H1 (cell line): Measurements from ENCODE around the gene CMIP. TPM values are rescaled to one million over a fixed set of nuclear protein-coding genes. Genes with fewer than 3 reads are reported as not detected.

ENCODE experiments used
- CTCF ChIA-PET: fragments of 300-600 bp; sonication (Branson Sonifier 250); formaldehyde crosslinking; loops from one replicate; lab custom pipeline; 2021; ENCODE audit not compliant: partially characterized antibody; lab: Charles Lee
- POLR2A ChIA-PET: fragments of 300-600 bp; sonication (Branson Sonifier 250); formaldehyde crosslinking; loops from one replicate; lab custom pipeline; 2021; ENCODE audit warnings: inconsistent platforms; ENCODE audit not compliant: partially characterized antibody; lab: Charles Lee
- DNase-seq, 2 experiments: peaks; one replicate each; pipeline versions ENCODE4 v3.0.0 to v3.0.0-alpha.2; 2010 to 2022; ENCODE audit warnings: low spot score in 2 of 2, low read depth in 1 of 2, mixed read lengths in 1 of 2
- FAIRE-seq: peaks from 2 replicates; lab custom pipeline; 2011; peaks lifted over from hg19 to GRCh38; lab: Jason Lieb, UNC
- H2AFZ ChIP-seq: 2 replicates; pipeline ENCODE4 v1.8.1; 2012; ENCODE audit warnings: low read length, inconsistent platforms
- H2AK5ac ChIP-seq: 2 replicates; pipeline ENCODE4 v1.6.1; 2013; ENCODE audit warnings: low read depth, low read length
- H2BK120ac ChIP-seq: replicated peaks from 2 replicates; pipeline ENCODE3; 2013; ENCODE audit warnings: low read depth, low read length, inconsistent platforms
- H2BK12ac ChIP-seq: 2 replicates; pipeline ENCODE4 v1.6.1; 2013; ENCODE audit warnings: low read depth, low read length
- H2BK15ac ChIP-seq: 2 replicates; pipeline ENCODE4 v1.6.1; 2013; ENCODE audit warnings: low read length
- H2BK20ac ChIP-seq: 2 replicates; pipeline ENCODE4 v1.6.1; 2013; ENCODE audit warnings: low read length
- H2BK5ac ChIP-seq: 2 replicates; pipeline ENCODE4 v1.6.1; 2013; ENCODE audit warnings: low read depth, low read length
- H3K14ac ChIP-seq: 2 replicates; pipeline ENCODE4 v1.6.1; 2013; ENCODE audit warnings: inconsistent platforms; ENCODE audit not compliant: insufficient read length
- H3K18ac ChIP-seq: 2 replicates; pipeline ENCODE4 v1.6.1; 2013; ENCODE audit warnings: low read length; ENCODE audit errors: extremely low read depth
- H3K23ac ChIP-seq: 2 replicates; pipeline ENCODE4 v1.6.1; 2013; ENCODE audit warnings: inconsistent platforms; ENCODE audit not compliant: insufficient read length
- H3K23me2 ChIP-seq: 2 replicates; pipeline ENCODE4 v1.6.1; 2013; ENCODE audit warnings: low read depth, low read length
- H3K27ac ChIP-seq: 2 replicates; pipeline ENCODE4 v1.6.1; 2011; ENCODE audit warnings: low read depth, low read length, inconsistent platforms
- H3K27me3 ChIP-seq, 4 experiments: replicated peaks in 1 of 4; 1 replicate in 1 of 4; 2 replicates in 3 of 4; pipeline versions ENCODE4 v1.6.1 to v1.8.1; 2011 to 2013; ENCODE audit warnings: low read length in 3 of 4, mild to moderate bottlenecking in 3 of 4, inconsistent platforms in 2 of 4, mixed read lengths in 2 of 4, moderate library complexity in 1 of 4; ENCODE audit not compliant: control insufficient read depth in 3 of 4, insufficient read depth in 3 of 4; ENCODE audit errors: extremely low read depth in 1 of 4
- H3K36me3 ChIP-seq, 4 experiments: 2 replicates each; pipeline versions ENCODE4 v1.6.1 to v1.8.1; 2011 to 2013; ENCODE audit warnings: mild to moderate bottlenecking in 4 of 4, low read length in 3 of 4, moderate library complexity in 2 of 4, control low read depth in 1 of 4, inconsistent platforms in 1 of 4; ENCODE audit not compliant: insufficient read depth in 4 of 4, control insufficient read depth in 2 of 4
- H3K4ac ChIP-seq: replicated peaks from 2 replicates; pipeline ENCODE3; 2013; ENCODE audit warnings: low read length, low read depth, mixed read lengths, inconsistent platforms; ENCODE audit not compliant: insufficient read length
- H3K4me1 ChIP-seq, 4 experiments: replicated peaks in 1 of 4; 1 replicate in 1 of 4; 2 replicates in 3 of 4; pipeline versions ENCODE4 v1.6.1 to v1.8.1; 2011 to 2013; ENCODE audit warnings: low read length in 3 of 4, inconsistent platforms in 2 of 4, mixed read lengths in 1 of 4; ENCODE audit not compliant: insufficient read depth in 4 of 4, control insufficient read depth in 3 of 4
- H3K4me2 ChIP-seq, 2 experiments: 2 replicates each; pipeline versions ENCODE4 v1.6.1 to v1.8.1; 2011 to 2013; ENCODE audit warnings: low read depth in 2 of 2, low read length in 2 of 2, control low read depth in 1 of 2, inconsistent platforms in 1 of 2, mild to moderate bottlenecking in 1 of 2; ENCODE audit not compliant: insufficient read depth in 1 of 2
- H3K4me3 ChIP-seq, 4 experiments: fragments of 200-600, 300-600 bp in 1 of 4; sonication (generic), shearing (Covaris generic), sonication (Bioruptor Twin) in 1 of 4; 2 replicates each; pipeline versions ENCODE4 v1.5.1 to v1.8.1; 2011 to 2016; ENCODE audit warnings: low read length in 4 of 4, low read depth in 3 of 4, control low read depth in 2 of 4, inconsistent platforms in 2 of 4, mild to moderate bottlenecking in 2 of 4, mixed read lengths in 1 of 4, moderate library complexity in 1 of 4; ENCODE audit not compliant: insufficient read depth in 2 of 4; ENCODE audit errors: extremely low read depth in 1 of 4
- H3K56ac ChIP-seq: replicated peaks from 2 replicates; pipeline ENCODE3; 2013; ENCODE audit warnings: low read depth, mild to moderate bottlenecking, mixed read lengths, low read length, inconsistent platforms; ENCODE audit not compliant: insufficient read length
- H3K79me1 ChIP-seq: 2 replicates; pipeline ENCODE4 v1.6.1; 2013; ENCODE audit warnings: low read depth, low read length, control low read depth
- H3K79me2 ChIP-seq, 2 experiments: 2 replicates each; pipeline versions ENCODE4 v1.6.1 to v1.8.1; 2012 to 2013; ENCODE audit warnings: low read length in 2 of 2, mild to moderate bottlenecking in 2 of 2, inconsistent platforms in 1 of 2; ENCODE audit not compliant: insufficient read depth in 2 of 2, control insufficient read depth in 1 of 2
- H3K9ac ChIP-seq, 4 experiments: replicated peaks in 1 of 4; 1 replicate in 1 of 4; 2 replicates in 3 of 4; pipeline versions ENCODE4 v1.6.1 to v1.8.1; 2011 to 2013; ENCODE audit warnings: low read depth in 3 of 4, low read length in 3 of 4, control low read depth in 2 of 4, mild to moderate bottlenecking in 2 of 4, moderate library complexity in 2 of 4, inconsistent platforms in 1 of 4; ENCODE audit errors: extremely low read depth in 1 of 4
- H3K9me3 ChIP-seq, 2 experiments: 2 replicates each; pipeline versions ENCODE4 v1.6.1 to v1.8.1; 2012 to 2013; ENCODE audit warnings: mild to moderate bottlenecking in 2 of 2, moderate library complexity in 2 of 2, control low read depth in 1 of 2, inconsistent platforms in 1 of 2, low read depth in 1 of 2, low read length in 1 of 2, mixed read lengths in 1 of 2; ENCODE audit not compliant: insufficient read depth in 2 of 2
- H4K20me1 ChIP-seq, 2 experiments: replicated peaks in 1 of 2; 2 replicates each; pipeline versions ENCODE3 to v1.8.1; 2011 to 2013; ENCODE audit warnings: inconsistent platforms in 2 of 2, low read length in 2 of 2, mild to moderate bottlenecking in 1 of 2; ENCODE audit not compliant: insufficient read depth in 2 of 2, control insufficient read depth in 1 of 2
- H4K5ac ChIP-seq: 2 replicates; pipeline ENCODE4 v1.6.1; 2013; ENCODE audit warnings: low read length, low read depth, mixed read lengths, inconsistent platforms; ENCODE audit not compliant: insufficient read length
- H4K8ac ChIP-seq: 2 replicates; pipeline ENCODE4 v1.8.0; 2013; ENCODE audit warnings: mild to moderate bottlenecking, moderate library complexity, low read length, inconsistent platforms; ENCODE audit not compliant: insufficient read depth; ENCODE audit errors: extremely low read depth
- H4K91ac ChIP-seq: replicated peaks from 2 replicates; pipeline ENCODE3; 2013; ENCODE audit warnings: low read length, mixed read lengths, inconsistent platforms; ENCODE audit not compliant: insufficient read length
- NANOG ChIP-seq: IDR thresholded peaks from 2 replicates; pipeline ENCODE4 v1.6.1; 2011; ENCODE audit warnings: low read length, low read depth, mild to moderate bottlenecking, inconsistent platforms; ENCODE audit not compliant: insufficient read depth, poor library complexity, severe bottlenecking
- RXRA ChIP-seq: IDR thresholded peaks from 2 replicates; pipeline ENCODE4 v1.6.1; 2011; ENCODE audit warnings: low read depth, mild to moderate bottlenecking, low read length, moderate library complexity; ENCODE audit not compliant: insufficient read depth
- SP4 ChIP-seq: IDR thresholded peaks from 2 replicates; pipeline ENCODE4 v1.6.1; 2012; ENCODE audit warnings: low read length, inconsistent platforms
- TBP ChIP-seq: IDR thresholded peaks from 2 replicates; pipeline ENCODE4 v1.6.1; 2011; ENCODE audit warnings: low read depth, low read length, improper control_type of control experiment
- WGBS, 2 experiments: shearing (Covaris generic) in 1 of 2; methylation state at CpG; one replicate each; pipeline versions ENCODE4 v1.1.6 to v1.1.7; 2013 to 2015; ENCODE audit warnings: low lambda C conversion rate in 2 of 2, mixed read lengths in 2 of 2, inconsistent platforms in 1 of 2, low coverage in 1 of 2, missing lambda C conversion rate in 1 of 2; ENCODE audit not compliant: insufficient replicate concordance in 2 of 2, insufficient coverage in 1 of 2, insufficient read length in 1 of 2; ENCODE audit errors: extremely low coverage in 1 of 2, missing lambda C conversion rate in 1 of 2; 5-methylcytosine and 5-hydroxymethylcytosine counted together
- polyA plus RNA-seq, 7 experiments: library from polyadenylated mRNA; depleted of rRNA in 3 of 7; stranded (reverse) in 5 of 7; unstranded in 2 of 7; fragments of >200 nt in 5 of 7; fragments of 200-250 nt in 2 of 7; gene quantifications; 1 replicate in 5 of 7; 2 replicates in 1 of 7; 4 replicates in 1 of 7; pipeline versions ENCODE4 v1.2.1 to v1.2.3, GENCODE V29; 2011 to 2013; ENCODE audit warnings: missing spikeins in 2 of 7, mixed read lengths in 2 of 7
- total RNA-seq: library from RNA; stranded (reverse); fragmentation: NEBNext Ultra II Directional; extraction: Animal tissue kit (Norgen Biotek cat#: 25700); gene quantifications from 2 replicates; pipeline ENCODE4 v1.2.1, GENCODE V29; 2021

CMIP gene
- total and polyA plus RNA-seq, 2 of the 8 experiments (the other 6 are each of a cell fraction or from before 2014, with no cell fraction given) = 7.9 to 53.2 TPM

GRCh38 chr16:81432937-81433557, 11.6 kb upstream of the CMIP start:
- Histone ChIP-seq H2BK15ac (no peak overlapping the region), H4K5ac (no peak overlapping the region), H2BK5ac (no peak overlapping the region), H3K27ac (no peak overlapping the region), H3K4me1 (peaks cover 0 to 9% (median under 1%) of the 10 kb centered on the region in 4 experiments; a peak in 3 of 7 replicates), H3K23ac (no peak overlapping the region), H3K4me3 (no peak overlapping the region), H2AFZ (0 out of 2 replicates have a peak overlapping the region, but pooled peaks have one; percentile 57), H3K79me1 (no peaks in the 10 kb centered on the region), H3K14ac (no peak overlapping the region), H3K9me3 (no peaks in the 10 kb centered on the region), H3K18ac (no peak overlapping the region; the same call in 1 of the 2 replicates), H4K91ac (no peak overlapping the region), H3K4ac (no peak overlapping the region), H3K9ac (no peak overlapping the region), H2BK12ac (no peak overlapping the region), H3K79me2 (no peaks in the 10 kb centered on the region), H3K27me3 (no peaks in the 10 kb centered on the region), H2BK120ac (no peak overlapping the region), H3K36me3 (no peaks in the 10 kb centered on the region), H3K23me2 (no peaks in the 10 kb centered on the region), H2BK20ac (no peak overlapping the region; the same call in 1 of the 2 replicates), H3K56ac (no peak overlapping the region), H4K8ac (no peak overlapping the region), H2AK5ac (no peak overlapping the region), H3K4me2 (0 out of 4 replicates have a peak overlapping the region, but pooled peaks of 1 of the 2 experiments have one; percentile 11), H4K20me1 (no peaks in the 10 kb centered on the region)
- ChIA-PET CTCF (interaction anchor here (0.6 to 1.6 kb wide), 3 partner anchors 8 to 30 kb away, joined by 3 to 4 read pairs (median 3); no protein-coding TSS in a partner anchor), POLR2A (interaction anchor here (1.5 kb wide), 1 partner anchor 20 kb away, joined by 3 read pairs; no protein-coding TSS in a partner anchor)
- 81% methylated on average over 13 of the region's 14 CpGs; no CpG with 5 or more reads in 1 of the 2 experiments for WGBS, 2 experiments
- DNase-seq (no peak), FAIRE-seq (no peak)
- TF ChIP-seq NANOG = no peak
- TF ChIP-seq TBP = no peak
- no peak for TF ChIP-seq SP4
- TF ChIP-seq RXRA = no peak
